Measurements from ENCODE around the gene SNN.

DNA sequence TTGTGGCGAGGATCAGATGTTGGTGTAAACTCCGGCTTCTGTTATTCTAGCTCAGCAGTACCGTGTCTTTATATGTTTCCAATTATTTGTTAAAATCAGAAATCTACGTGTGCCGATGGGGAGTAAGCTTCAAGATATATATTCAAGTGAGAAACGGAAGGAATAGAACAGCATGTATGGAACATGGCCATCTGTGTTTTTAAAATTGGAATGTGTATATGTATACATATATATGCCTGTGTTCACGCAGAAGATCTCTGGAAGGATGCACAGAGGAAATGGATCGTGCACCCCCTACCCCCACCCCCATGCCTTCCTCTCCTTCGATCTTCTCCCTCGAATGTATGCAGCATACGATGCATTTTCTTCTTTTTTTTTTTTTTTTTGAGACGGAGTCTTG is 7.7 kb upstream of the SNN start:
- TF ChIP-seq, protein P1, sequence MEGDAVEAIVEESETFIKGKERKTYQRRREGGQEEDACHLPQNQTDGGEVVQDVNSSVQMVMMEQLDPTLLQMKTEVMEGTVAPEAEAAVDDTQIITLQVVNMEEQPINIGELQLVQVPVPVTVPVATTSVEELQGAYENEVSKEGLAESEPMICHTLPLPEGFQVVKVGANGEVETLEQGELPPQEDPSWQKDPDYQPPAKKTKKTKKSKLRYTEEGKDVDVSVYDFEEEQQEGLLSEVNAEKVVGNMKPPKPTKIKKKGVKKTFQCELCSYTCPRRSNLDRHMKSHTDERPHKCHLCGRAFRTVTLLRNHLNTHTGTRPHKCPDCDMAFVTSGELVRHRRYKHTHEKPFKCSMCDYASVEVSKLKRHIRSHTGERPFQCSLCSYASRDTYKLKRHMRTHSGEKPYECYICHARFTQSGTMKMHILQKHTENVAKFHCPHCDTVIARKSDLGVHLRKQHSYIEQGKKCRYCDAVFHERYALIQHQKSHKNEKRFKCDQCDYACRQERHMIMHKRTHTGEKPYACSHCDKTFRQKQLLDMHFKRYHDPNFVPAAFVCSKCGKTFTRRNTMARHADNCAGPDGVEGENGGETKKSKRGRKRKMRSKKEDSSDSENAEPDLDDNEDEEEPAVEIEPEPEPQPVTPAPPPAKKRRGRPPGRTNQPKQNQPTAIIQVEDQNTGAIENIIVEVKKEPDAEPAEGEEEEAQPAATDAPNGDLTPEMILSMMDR (IDR thresholded peaks at IDR 0.05): no peak
- TF ChIP-seq, protein P2, sequence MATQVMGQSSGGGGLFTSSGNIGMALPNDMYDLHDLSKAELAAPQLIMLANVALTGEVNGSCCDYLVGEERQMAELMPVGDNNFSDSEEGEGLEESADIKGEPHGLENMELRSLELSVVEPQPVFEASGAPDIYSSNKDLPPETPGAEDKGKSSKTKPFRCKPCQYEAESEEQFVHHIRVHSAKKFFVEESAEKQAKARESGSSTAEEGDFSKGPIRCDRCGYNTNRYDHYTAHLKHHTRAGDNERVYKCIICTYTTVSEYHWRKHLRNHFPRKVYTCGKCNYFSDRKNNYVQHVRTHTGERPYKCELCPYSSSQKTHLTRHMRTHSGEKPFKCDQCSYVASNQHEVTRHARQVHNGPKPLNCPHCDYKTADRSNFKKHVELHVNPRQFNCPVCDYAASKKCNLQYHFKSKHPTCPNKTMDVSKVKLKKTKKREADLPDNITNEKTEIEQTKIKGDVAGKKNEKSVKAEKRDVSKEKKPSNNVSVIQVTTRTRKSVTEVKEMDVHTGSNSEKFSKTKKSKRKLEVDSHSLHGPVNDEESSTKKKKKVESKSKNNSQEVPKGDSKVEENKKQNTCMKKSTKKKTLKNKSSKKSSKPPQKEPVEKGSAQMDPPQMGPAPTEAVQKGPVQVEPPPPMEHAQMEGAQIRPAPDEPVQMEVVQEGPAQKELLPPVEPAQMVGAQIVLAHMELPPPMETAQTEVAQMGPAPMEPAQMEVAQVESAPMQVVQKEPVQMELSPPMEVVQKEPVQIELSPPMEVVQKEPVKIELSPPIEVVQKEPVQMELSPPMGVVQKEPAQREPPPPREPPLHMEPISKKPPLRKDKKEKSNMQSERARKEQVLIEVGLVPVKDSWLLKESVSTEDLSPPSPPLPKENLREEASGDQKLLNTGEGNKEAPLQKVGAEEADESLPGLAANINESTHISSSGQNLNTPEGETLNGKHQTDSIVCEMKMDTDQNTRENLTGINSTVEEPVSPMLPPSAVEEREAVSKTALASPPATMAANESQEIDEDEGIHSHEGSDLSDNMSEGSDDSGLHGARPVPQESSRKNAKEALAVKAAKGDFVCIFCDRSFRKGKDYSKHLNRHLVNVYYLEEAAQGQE (IDR thresholded peaks at IDR 0.05; ENCODE audit: insufficient read depth in 1 of 2, low read depth in 2 of 2, low read length in 1 of 2): no peak
